Measurements from ENCODE around the gene MCF2L.
"Not testable (repeated sequence)": the region's sequence is repeated elsewhere in the genome, so short reads cannot be mapped to it uniquely, and the experiment has no call there.

MCF2L gene

GRCh38 chr13:113027095-113027494, 58.1 kb downstream of the MCF2L start:
- DNase-seq = no peak
- Histone ChIP-seq H3K4me3 (ENCODE audit: low read depth, low read length) (no peak overlapping the region), H3K36me3 (peaks cover 13% of the 10 kb centered on the region), H3K27me3 (ENCODE audit: insufficient read depth, low read depth, severe bottlenecking) (no peaks in the 10 kb centered on the region), H3K9me3 (ENCODE audit: severe bottlenecking) (no peaks in the 10 kb centered on the region), H3K27ac (peak overlapping the region; percentile 6; the same call in 1 of the 2 replicates)
- no peak for TF ChIP-seq CTCF (IDR thresholded peaks at IDR 0.05; ENCODE audit: low read depth, low read length)

GRCh38 chr13:113027566-113027965, 58.6 kb downstream of the MCF2L start:
- H3K27me3 ChIP-seq (ENCODE audit: insufficient read depth, low read depth, severe bottlenecking) = no peaks in the 10 kb centered on the region
- H3K9me3 ChIP-seq (ENCODE audit: severe bottlenecking) = no peaks in the 10 kb centered on the region
- no peak overlapping the region for H3K4me3 ChIP-seq (ENCODE audit: low read depth, low read length)
- H3K36me3 ChIP-seq = peaks cover 13% of the 10 kb centered on the region
- no peak for DNase-seq
- H3K27ac ChIP-seq = no peak overlapping the region; the same call in 1 of the 2 replicates
- no peak for TF ChIP-seq CTCF (IDR thresholded peaks at IDR 0.05; ENCODE audit: low read depth, low read length)

- peaks cover 13% of the 10 kb centered on the region for H3K36me3 ChIP-seq
- H3K27me3 ChIP-seq (ENCODE audit: insufficient read depth, low read depth, severe bottlenecking) = no peaks in the 10 kb centered on the region
- no peak overlapping the region for H3K4me3 ChIP-seq (ENCODE audit: low read depth, low read length)
- H3K27ac ChIP-seq = no peak overlapping the region
- no peak for TF ChIP-seq CTCF (IDR thresholded peaks at IDR 0.05; ENCODE audit: low read depth, low read length)
- no peak for DNase-seq
- H3K9me3 ChIP-seq (ENCODE audit: severe bottlenecking) = no peaks in the 10 kb centered on the region
Measured at GRCh38 chr13:113028336-113029060, 59.5 kb downstream of the MCF2L start.

GRCh38 chr13:113029061-113029445, 60.0 kb downstream of the MCF2L start:
- H3K4me3 ChIP-seq (ENCODE audit: low read depth, low read length) = no peak overlapping the region
- no peaks in the 10 kb centered on the region for H3K9me3 ChIP-seq (ENCODE audit: severe bottlenecking)
- no peaks in the 10 kb centered on the region for H3K27me3 ChIP-seq (ENCODE audit: insufficient read depth, low read depth, severe bottlenecking)
- DNase-seq = no peak
- TF ChIP-seq CTCF (IDR thresholded peaks at IDR 0.05; ENCODE audit: low read depth, low read length) = no peak
- no peak overlapping the region for H3K27ac ChIP-seq
- H3K36me3 ChIP-seq = peaks cover 13% of the 10 kb centered on the region

GRCh38 chr13:113029487-113030258, 60.7 kb downstream of the MCF2L start:
- Histone ChIP-seq H3K9me3 (ENCODE audit: severe bottlenecking) (no peaks in the 10 kb centered on the region), H3K27ac (no peak overlapping the region), H3K4me3 (ENCODE audit: low read depth, low read length) (no peak overlapping the region), H3K27me3 (ENCODE audit: insufficient read depth, low read depth, severe bottlenecking) (no peaks in the 10 kb centered on the region), H3K36me3 (peaks cover 13% of the 10 kb centered on the region)
- peak; percentile 89 for DNase-seq
- TF ChIP-seq CTCF (IDR thresholded peaks at IDR 0.05; ENCODE audit: low read depth, low read length) = peak; percentile 99

GRCh38 chr13:113030259-113030640, 61.2 kb downstream of the MCF2L start:
- H3K27me3 ChIP-seq (ENCODE audit: insufficient read depth, low read depth, severe bottlenecking); H3K27ac ChIP-seq; H3K4me3 ChIP-seq (ENCODE audit: low read depth, low read length); DNase-seq; H3K9me3 ChIP-seq (ENCODE audit: severe bottlenecking): not testable (repeated sequence)
- H3K36me3 ChIP-seq = peaks cover 13% of the 10 kb centered on the region
